Ovary (tissue), 9 donors: ENCODE data around the gene LRRK2. TPM values are rescaled to one million over a fixed set of nuclear protein-coding genes. Genes with fewer than 3 reads are reported as not detected.

ENCODE experiments used
- DNase-seq, 5 donors: peaks; one replicate each; pipeline ENCODE4 v3.0.0-alpha.2; 2019 to 2020
- H3K27ac ChIP-seq, 2 donors: fragments of 200-600 bp; one replicate each; pipeline versions ENCODE4 v1.5.1 to v1.8.0; 2019 to 2022
- H3K27me3 ChIP-seq: fragments of 200-600 bp; one replicate; pipeline ENCODE4 v1.8.0; 2022
- H3K36me3 ChIP-seq: fragments of 200-600 bp; sonication (generic); one replicate; pipeline ENCODE4 v1.5.1; 2019
- H3K4me1 ChIP-seq: one replicate; pipeline ENCODE4 v1.8.1; 2013; ENCODE audit warnings: mild to moderate bottlenecking, moderate library complexity; ENCODE audit not compliant: insufficient read depth
- H3K4me3 ChIP-seq: fragments of 200-600 bp; sonication (generic); one replicate; pipeline ENCODE4 v1.5.1; 2017
- H3K9me3 ChIP-seq, 2 donors: fragments of 200-600 bp in 1 of 2; sonication (generic) in 1 of 2; one replicate each; pipeline versions ENCODE4 v1.5.1 to v1.8.1; 2013 to 2019; ENCODE audit warnings: mild to moderate bottlenecking in 1 of 2, moderate library complexity in 1 of 2
- EP300 ChIP-seq: sonication (generic); formaldehyde crosslinking; IDR thresholded peaks from one replicate; pipeline ENCODE4 v1.6.1; 2017; ENCODE audit warnings: antibody characterized with exemption
- POLR2A ChIP-seq: fragments of 450-650 bp; IDR thresholded peaks from one replicate; pipeline ENCODE4 v1.6.1; 2017; ENCODE audit warnings: antibody characterized with exemption, mild to moderate bottlenecking, moderate library complexity
- WGBS, 3 donors: extraction: QIAGEN DNeasy Blood & Tissue Kit in 1 of 3; methylation state at CpG; one replicate each; pipeline versions ENCODE4 v1.1.5 to v1.1.7; 2013 to 2017; 5-methylcytosine and 5-hydroxymethylcytosine counted together
- intact Hi-C, 4 donors: fragments of 100-400 bp; cut with DNase I; formaldehyde crosslinking; loops; one replicate each; pipeline versions ENCODE4 v1.11.0 to v1.15.1; 2022 to 2023
- polyA plus RNA-seq, 2 donors: library from polyadenylated mRNA; stranded (reverse); fragments of 200-250 nt in 1 of 2; fragments of 350-450 nt in 1 of 2; fragmentation: Illumina TruSeq in 1 of 2; extraction: RNeasy Lipid Tissue Mini Kit (QIAGEN cat#74804) in 1 of 2; gene quantifications; one replicate each; pipeline ENCODE4 v1.2.3, GENCODE V29; 2013 to 2014
- total RNA-seq, 7 donors: library from RNA; depleted of rRNA in 2 of 7; stranded (reverse); fragments of >200 nt in 2 of 7; fragmentation: NEBNext Ultra II Directional in 3 of 7; extraction: Animal tissue kit (Norgen Biotek cat#: 25700) in 3 of 7; gene quantifications; one replicate each; pipeline versions ENCODE4 v1.1.0 to v1.2.4, GENCODE V29; 2016 to 2023
- TF ChIP-seq, protein P1 (sequence below), 3 donors: fragments of 450-650 bp in 2 of 3; fragments of 200-600 bp in 1 of 3; IDR thresholded peaks; one replicate each; pipeline versions ENCODE4 v1.5.1 to v1.8.0; 2016 to 2022; ENCODE audit warnings: antibody characterized with exemption in 3 of 3, mild to moderate bottlenecking in 1 of 3
- donor health status: DM: no; HTN: no; CAD: no; lungs with moderate emphysema.
- donor health status: DM: no; HTN: no; CAD: no.
- donor health status: Bipolar disorder and iron deficiency.
- donor health status: DM: yes; HTN: yes; CAD: no.
- donor health status: DM: no; HTN: no; CAD: no.
- donor health status: DM: yes; HTN: yes; CAD: no.

The LRRK2 gene
- total and polyA plus RNA-seq, 9 donors: 8.1 to 19.7 (median 12.6) TPM

DNA sequence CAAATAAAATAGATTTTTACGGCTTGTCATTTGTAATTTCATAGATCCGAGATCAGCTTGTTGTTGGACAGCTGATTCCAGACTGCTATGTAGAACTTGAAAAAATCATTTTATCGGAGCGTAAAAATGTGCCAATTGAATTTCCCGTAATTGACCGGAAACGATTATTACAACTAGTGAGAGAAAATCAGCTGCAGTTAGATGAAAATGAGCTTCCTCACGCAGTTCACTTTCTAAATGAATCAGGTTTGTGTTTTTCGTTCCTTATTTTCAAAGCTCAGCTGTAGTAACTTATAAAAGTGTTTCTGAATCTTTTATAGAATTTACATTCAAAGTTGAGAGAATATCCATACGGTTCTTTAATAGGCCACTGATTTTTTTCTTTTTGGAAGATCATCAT lies 89.1 kb downstream of the LRRK2 start:
- no peaks in the 10 kb centered on the region for H3K36me3 ChIP-seq
- H3K27ac ChIP-seq: no peak overlapping the region
- intact Hi-C loops: no loop called here
- WGBS, 3 donors: 93 to 96% (median 96%) methylated on average over 10 of the region's 10 CpGs
- no peaks in the 10 kb centered on the region for H3K4me1 ChIP-seq
- no peaks in the 10 kb centered on the region for H3K27me3 ChIP-seq
- H3K9me3 ChIP-seq: no peaks in the 10 kb centered on the region
- DNase-seq: no peak
- TF ChIP-seq POLR2A (no peak), EP300 (no peak)
- TF ChIP-seq, protein P1, sequence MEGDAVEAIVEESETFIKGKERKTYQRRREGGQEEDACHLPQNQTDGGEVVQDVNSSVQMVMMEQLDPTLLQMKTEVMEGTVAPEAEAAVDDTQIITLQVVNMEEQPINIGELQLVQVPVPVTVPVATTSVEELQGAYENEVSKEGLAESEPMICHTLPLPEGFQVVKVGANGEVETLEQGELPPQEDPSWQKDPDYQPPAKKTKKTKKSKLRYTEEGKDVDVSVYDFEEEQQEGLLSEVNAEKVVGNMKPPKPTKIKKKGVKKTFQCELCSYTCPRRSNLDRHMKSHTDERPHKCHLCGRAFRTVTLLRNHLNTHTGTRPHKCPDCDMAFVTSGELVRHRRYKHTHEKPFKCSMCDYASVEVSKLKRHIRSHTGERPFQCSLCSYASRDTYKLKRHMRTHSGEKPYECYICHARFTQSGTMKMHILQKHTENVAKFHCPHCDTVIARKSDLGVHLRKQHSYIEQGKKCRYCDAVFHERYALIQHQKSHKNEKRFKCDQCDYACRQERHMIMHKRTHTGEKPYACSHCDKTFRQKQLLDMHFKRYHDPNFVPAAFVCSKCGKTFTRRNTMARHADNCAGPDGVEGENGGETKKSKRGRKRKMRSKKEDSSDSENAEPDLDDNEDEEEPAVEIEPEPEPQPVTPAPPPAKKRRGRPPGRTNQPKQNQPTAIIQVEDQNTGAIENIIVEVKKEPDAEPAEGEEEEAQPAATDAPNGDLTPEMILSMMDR (IDR thresholded peaks at IDR 0.05): no peak
- H3K4me3 ChIP-seq: no peak overlapping the region

GRCh38 chr12:40314927-40315326 lies 90.1 kb downstream of the LRRK2 start:
- intact Hi-C loops: no loop called here
- Histone ChIP-seq H3K27me3 (no peaks in the 10 kb centered on the region), H3K4me1 (no peaks in the 10 kb centered on the region), H3K4me3 (no peak overlapping the region), H3K36me3 (no peaks in the 10 kb centered on the region), H3K27ac (no peak overlapping the region), H3K9me3 (no peaks in the 10 kb centered on the region)
- TF ChIP-seq, protein P1 (IDR thresholded peaks at IDR 0.05): no peak
- TF ChIP-seq POLR2A: no peak
- no peak for TF ChIP-seq EP300
- DNase-seq: no peak

GRCh38 chr12:40315375-40315774 lies 90.6 kb downstream of the LRRK2 start:
- 92 to 96% (median 93%) methylated on average over 1 of the region's 1 CpG for WGBS, 3 donors
- Histone ChIP-seq H3K9me3 (no peaks in the 10 kb centered on the region), H3K4me1 (no peaks in the 10 kb centered on the region), H3K4me3 (no peak overlapping the region), H3K36me3 (no peaks in the 10 kb centered on the region), H3K27me3 (no peaks in the 10 kb centered on the region), H3K27ac (no peak overlapping the region)
- no peak for TF ChIP-seq POLR2A
- no peak for DNase-seq
- intact Hi-C loops: no loop called here

DNA sequence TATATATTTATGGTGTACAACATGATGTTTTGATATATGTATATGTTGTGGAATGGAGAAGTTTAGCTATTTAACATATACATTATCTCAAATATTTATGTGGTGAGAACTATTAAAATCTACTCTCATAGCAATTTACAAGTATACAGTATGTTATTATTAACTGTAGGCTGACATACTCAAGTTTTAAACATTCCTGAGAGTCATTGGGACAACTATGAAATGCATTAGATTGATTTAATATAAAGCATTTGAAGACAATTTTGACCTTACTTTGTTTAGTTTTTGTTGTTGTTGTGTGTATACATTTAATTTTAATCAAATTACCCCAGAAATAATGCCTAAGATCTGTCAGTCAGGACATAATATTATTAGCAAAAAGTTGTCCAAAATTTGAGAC lies 99.5 kb downstream of the LRRK2 start:
- no peak for DNase-seq
- H3K27ac ChIP-seq: no peak overlapping the region
- no peaks in the 10 kb centered on the region for H3K9me3 ChIP-seq
- no peak overlapping the region for H3K4me3 ChIP-seq
- H3K36me3 ChIP-seq: peaks cover 2% of the 10 kb centered on the region
- H3K27me3 ChIP-seq: no peaks in the 10 kb centered on the region
- TF ChIP-seq POLR2A: no peak
- TF ChIP-seq, protein P1 (IDR thresholded peaks at IDR 0.05): no peak
- no peak for TF ChIP-seq EP300
- intact Hi-C loops: no loop called here
- no peaks in the 10 kb centered on the region for H3K4me1 ChIP-seq

DNA sequence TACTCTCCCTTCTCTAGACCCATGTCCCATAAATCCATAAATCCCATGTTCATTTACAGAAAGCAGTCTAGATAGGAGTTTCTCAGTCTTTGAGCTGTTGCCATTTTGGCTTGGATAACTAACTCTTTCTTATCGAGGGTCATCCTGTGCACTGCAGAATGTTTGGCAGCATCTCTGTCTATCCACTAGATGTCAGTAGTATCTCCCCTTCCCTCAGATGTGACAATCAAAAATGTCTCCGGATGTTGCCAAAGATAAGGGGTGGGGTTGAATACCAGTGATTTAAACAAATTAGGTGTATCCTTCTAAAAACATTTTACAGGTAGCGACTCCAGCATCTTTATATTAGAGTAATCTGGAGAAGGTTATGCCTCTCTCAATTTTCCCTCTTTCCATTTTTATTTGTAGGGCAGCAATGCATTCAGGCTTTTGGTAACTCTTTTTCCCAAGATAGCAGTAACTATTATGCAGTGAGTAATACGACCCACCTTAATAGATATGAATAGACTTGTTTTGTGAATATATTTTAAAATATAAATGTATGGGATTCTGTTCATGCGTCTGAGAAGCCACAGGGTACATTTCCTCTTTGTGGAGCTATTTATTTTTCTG lies 100.7 kb downstream of the LRRK2 start:
- Histone ChIP-seq H3K27me3 (no peaks in the 10 kb centered on the region), H3K27ac (no peak overlapping the region), H3K36me3 (peaks cover 2% of the 10 kb centered on the region), H3K4me1 (no peaks in the 10 kb centered on the region), H3K9me3 (no peaks in the 10 kb centered on the region), H3K4me3 (no peak overlapping the region)
- WGBS, 3 donors: 72 to 78% (median 74%) methylated on average over 5 of the region's 5 CpGs
- no peak for DNase-seq
- intact Hi-C loops: no loop called here
- TF ChIP-seq EP300 (no peak), POLR2A (no peak)
- TF ChIP-seq, protein P1 (IDR thresholded peaks at IDR 0.05): no peak
